Measurements from ENCODE around the gene NELL1.

The NELL1 gene

GRCh38 chr11:20881328-20882079, 212.1 kb downstream of the NELL1 start:
- Histone ChIP-seq H3K4me3 (replicated peaks; ENCODE audit: low read depth, low read length) (no peak overlapping the region), H3K27me3 (replicated peaks; ENCODE audit: control insufficient read depth, insufficient read depth, low read length) (no peaks in the 10 kb centered on the region; the same call in 1 of the 2 replicates), H3K36me3 (ENCODE audit: control insufficient read depth, insufficient read depth, low read length) (no peaks in the 10 kb centered on the region)
- DNase-seq (ENCODE audit: extremely low read depth, insufficient read length) = no peak
- TF ChIP-seq, protein P1, sequence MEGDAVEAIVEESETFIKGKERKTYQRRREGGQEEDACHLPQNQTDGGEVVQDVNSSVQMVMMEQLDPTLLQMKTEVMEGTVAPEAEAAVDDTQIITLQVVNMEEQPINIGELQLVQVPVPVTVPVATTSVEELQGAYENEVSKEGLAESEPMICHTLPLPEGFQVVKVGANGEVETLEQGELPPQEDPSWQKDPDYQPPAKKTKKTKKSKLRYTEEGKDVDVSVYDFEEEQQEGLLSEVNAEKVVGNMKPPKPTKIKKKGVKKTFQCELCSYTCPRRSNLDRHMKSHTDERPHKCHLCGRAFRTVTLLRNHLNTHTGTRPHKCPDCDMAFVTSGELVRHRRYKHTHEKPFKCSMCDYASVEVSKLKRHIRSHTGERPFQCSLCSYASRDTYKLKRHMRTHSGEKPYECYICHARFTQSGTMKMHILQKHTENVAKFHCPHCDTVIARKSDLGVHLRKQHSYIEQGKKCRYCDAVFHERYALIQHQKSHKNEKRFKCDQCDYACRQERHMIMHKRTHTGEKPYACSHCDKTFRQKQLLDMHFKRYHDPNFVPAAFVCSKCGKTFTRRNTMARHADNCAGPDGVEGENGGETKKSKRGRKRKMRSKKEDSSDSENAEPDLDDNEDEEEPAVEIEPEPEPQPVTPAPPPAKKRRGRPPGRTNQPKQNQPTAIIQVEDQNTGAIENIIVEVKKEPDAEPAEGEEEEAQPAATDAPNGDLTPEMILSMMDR (IDR thresholded peaks at IDR 0.05; ENCODE audit: insufficient read depth, low read length, poor library complexity, severe bottlenecking) = no peak

DNA sequence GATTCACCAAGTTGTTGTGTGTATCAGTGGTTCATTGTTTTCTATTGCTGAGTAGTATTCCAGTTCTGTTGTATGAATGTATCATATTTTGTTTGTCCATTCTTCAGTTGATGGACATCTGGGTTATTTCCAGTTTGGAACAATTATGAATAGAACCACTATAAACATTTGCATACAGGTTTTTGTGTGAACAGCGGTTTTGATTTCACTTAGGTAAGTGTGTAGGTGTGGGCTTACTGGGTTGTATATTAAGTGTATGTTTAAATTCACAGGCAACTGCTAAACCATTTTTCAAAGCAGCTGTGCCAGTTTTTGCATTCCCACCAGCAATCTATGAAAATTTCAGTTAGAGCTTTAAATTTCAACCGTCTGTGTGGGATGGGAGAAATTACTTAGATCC, 217.8 kb downstream of the NELL1 start:
- TF ChIP-seq, protein P1 (IDR thresholded peaks at IDR 0.05; ENCODE audit: insufficient read depth, low read length, poor library complexity, severe bottlenecking) = no peak
- H3K4me3 ChIP-seq (replicated peaks; ENCODE audit: low read depth, low read length) = no peak overlapping the region
- no peak for DNase-seq (ENCODE audit: extremely low read depth, insufficient read length)
- no peaks in the 10 kb centered on the region for H3K36me3 ChIP-seq (ENCODE audit: control insufficient read depth, insufficient read depth, low read length)
- no peaks in the 10 kb centered on the region; the same call in 1 of the 2 replicates for H3K27me3 ChIP-seq (replicated peaks; ENCODE audit: control insufficient read depth, insufficient read depth, low read length)

DNA sequence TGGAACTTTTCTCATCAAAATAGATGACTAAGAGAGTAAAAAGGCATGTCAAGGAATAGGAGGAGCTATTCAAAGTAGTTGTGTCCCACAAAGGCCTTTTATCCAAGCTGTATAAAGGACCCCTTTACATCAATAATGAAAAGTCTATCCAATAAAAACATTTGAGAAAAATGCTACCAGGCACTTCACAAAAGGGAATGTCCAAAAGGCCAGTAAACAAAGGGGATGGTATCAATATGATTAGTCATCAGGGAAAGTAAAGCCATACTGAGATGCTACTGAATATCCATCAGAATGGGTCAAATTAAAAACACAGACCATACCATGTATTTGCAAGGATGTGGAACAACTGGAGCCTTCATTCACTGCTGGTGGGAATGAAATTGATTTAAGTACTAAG, 224.9 kb downstream of the NELL1 start:
- Histone ChIP-seq H3K4me3 (replicated peaks; ENCODE audit: low read depth, low read length) (no peak overlapping the region), H3K36me3 (ENCODE audit: control insufficient read depth, insufficient read depth, low read length) (no peaks in the 10 kb centered on the region), H3K27me3 (replicated peaks; ENCODE audit: control insufficient read depth, insufficient read depth, low read length) (no peaks in the 10 kb centered on the region)
- DNase-seq (ENCODE audit: extremely low read depth, insufficient read length) = no peak
- TF ChIP-seq, protein P1 (IDR thresholded peaks at IDR 0.05; ENCODE audit: insufficient read depth, low read length, poor library complexity, severe bottlenecking) = no peak

DNA sequence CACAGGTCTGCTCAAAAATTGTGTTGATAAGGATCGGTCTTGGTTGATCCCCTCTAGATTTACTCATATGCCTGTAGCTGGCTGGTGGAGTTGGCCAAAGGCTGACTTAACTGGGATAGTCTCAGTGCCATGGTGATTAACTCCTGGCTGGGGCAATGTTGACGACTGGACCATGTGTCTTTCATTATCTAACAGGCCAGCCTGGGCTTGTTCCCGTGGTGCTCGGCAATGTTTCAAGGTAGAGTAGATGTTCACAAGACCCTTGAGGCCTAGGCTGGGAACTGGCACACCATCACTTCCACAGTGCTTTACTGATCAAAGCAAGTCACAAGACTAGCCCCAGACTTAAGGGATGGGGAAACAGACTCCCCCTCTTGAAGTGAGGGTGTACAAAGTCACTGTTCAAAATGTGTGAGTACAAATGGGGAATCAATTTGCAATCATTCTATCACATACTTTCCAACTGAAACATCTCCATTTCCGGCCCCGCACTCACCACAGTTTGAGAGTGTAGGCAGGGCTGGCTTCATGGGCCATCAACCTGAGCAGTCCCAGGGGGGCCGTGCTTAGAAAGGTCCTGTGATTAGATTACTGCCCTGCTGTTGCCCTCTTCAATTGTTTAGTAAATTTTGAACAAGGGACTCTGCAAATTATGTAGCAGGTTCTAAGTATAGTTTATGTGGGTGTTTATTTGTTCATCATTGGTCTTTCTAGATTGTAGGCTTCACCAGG, 240.8 kb downstream of the NELL1 start:
- H3K36me3 ChIP-seq (ENCODE audit: control insufficient read depth, insufficient read depth, low read length) = no peaks in the 10 kb centered on the region
- no peak for DNase-seq (ENCODE audit: extremely low read depth, insufficient read length)
- H3K27me3 ChIP-seq (replicated peaks; ENCODE audit: control insufficient read depth, insufficient read depth, low read length) = no peaks in the 10 kb centered on the region
- H3K4me3 ChIP-seq (replicated peaks; ENCODE audit: low read depth, low read length) = no peak overlapping the region
- TF ChIP-seq, protein P1 (IDR thresholded peaks at IDR 0.05; ENCODE audit: insufficient read depth, low read length, poor library complexity, severe bottlenecking) = no peak

DNA sequence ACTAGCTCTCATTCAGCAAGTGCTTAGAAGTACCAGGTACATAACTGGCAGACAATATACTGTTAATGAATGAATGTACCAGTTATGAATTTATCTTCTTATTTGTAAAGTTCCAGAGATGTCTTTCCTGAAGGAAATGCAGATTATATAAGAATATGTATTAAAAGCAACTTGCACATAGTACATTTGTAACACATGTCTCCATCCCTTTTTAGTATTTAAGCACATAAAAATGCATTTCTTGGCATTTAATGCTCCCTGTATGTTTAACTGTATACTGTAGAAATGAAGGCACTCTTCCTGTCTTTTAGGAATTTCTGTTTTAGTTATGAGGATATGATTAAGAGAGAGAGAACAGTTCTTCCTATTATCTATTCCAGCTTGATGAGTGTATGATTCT, 241.3 kb downstream of the NELL1 start:
- Histone ChIP-seq H3K27me3 (replicated peaks; ENCODE audit: control insufficient read depth, insufficient read depth, low read length) (no peaks in the 10 kb centered on the region), H3K36me3 (ENCODE audit: control insufficient read depth, insufficient read depth, low read length) (no peaks in the 10 kb centered on the region), H3K4me3 (replicated peaks; ENCODE audit: low read depth, low read length) (no peak overlapping the region)
- DNase-seq (ENCODE audit: extremely low read depth, insufficient read length) = no peak
- TF ChIP-seq, protein P1 (IDR thresholded peaks at IDR 0.05; ENCODE audit: insufficient read depth, low read length, poor library complexity, severe bottlenecking) = no peak

All from GM06990 (cell line).